HepG2 (cell line): ENCODE results near the gene KDM4B.

Experiments used
- MTA3 ChIP-seq: sonication (generic); formaldehyde crosslinking; IDR thresholded peaks from 2 replicates; pipeline ENCODE4 v1.4.0; 2020; ENCODE audit warnings: missing genetic modification reagents
- NAIF1 ChIP-seq: sonication (generic); formaldehyde crosslinking; IDR thresholded peaks from 2 replicates; pipeline ENCODE4 v1.5.0; 2020; ENCODE audit warnings: mild to moderate bottlenecking, missing genetic modification reagents, borderline replicate concordance
- TBL1XR1 ChIP-seq: fragments of 150-350 bp; IDR thresholded peaks from 2 replicates; pipeline ENCODE4 v1.6.1; 2014; ENCODE audit warnings: borderline replicate concordance, low read length; ENCODE audit not compliant: partially characterized antibody
- ZNF251 ChIP-seq: sonication (generic); formaldehyde crosslinking; IDR thresholded peaks from 2 replicates; pipeline ENCODE4 v1.9.0; 2021; ENCODE audit warnings: mild to moderate bottlenecking, missing genetic modification reagents
- ZNF317 ChIP-seq: sonication (generic); formaldehyde crosslinking; IDR thresholded peaks from 2 replicates; pipeline ENCODE4 v1.5.0; 2020; ENCODE audit warnings: mild to moderate bottlenecking, missing genetic modification reagents
- ZNF672 ChIP-seq: sonication (generic); formaldehyde crosslinking; IDR thresholded peaks from 2 replicates; pipeline ENCODE4 v1.8.1; 2022; ENCODE audit warnings: missing genetic modification reagents
- ZNF768 ChIP-seq: sonication (generic); formaldehyde crosslinking; IDR thresholded peaks from 2 replicates; pipeline ENCODE4 v1.4.0; 2020; ENCODE audit warnings: missing genetic modification reagents
- ZNF792 ChIP-seq: IDR thresholded peaks from 2 replicates; pipeline ENCODE4 v1.6.1; 2016
- ZNF816 ChIP-seq: sonication (generic); formaldehyde crosslinking; IDR thresholded peaks from 2 replicates; pipeline ENCODE4 v1.8.0; 2022; ENCODE audit warnings: missing genetic modification reagents, mild to moderate bottlenecking, borderline replicate concordance
- TF ChIP-seq, protein P1 (sequence below): fragments of 450-650 bp; IDR thresholded peaks from 2 replicates; pipeline ENCODE4 v1.6.1; 2016
- TF ChIP-seq, protein P2 (sequence below): sonication (generic); formaldehyde crosslinking; IDR thresholded peaks from 2 replicates; pipeline ENCODE4 v1.8.1; 2023; ENCODE audit warnings: missing genetic modification reagents, mild to moderate bottlenecking, borderline replicate concordance
- TF ChIP-seq, protein P3 (sequence below): sonication (generic); formaldehyde crosslinking; IDR thresholded peaks from 2 replicates; pipeline ENCODE4 v1.5.0; 2020; ENCODE audit warnings: mild to moderate bottlenecking, missing genetic modification reagents, moderate library complexity
- TF ChIP-seq, protein P4 (sequence below): sonication (generic); formaldehyde crosslinking; IDR thresholded peaks from 2 replicates; pipeline ENCODE4 v1.8.0; 2022; ENCODE audit warnings: missing genetic modification reagents, mild to moderate bottlenecking, borderline replicate concordance
- TF ChIP-seq, protein P5 (sequence below): fragments of 450-650 bp; IDR thresholded peaks from 2 replicates; pipeline ENCODE4 v1.6.1; 2017; ENCODE audit warnings: mild to moderate bottlenecking

DNA sequence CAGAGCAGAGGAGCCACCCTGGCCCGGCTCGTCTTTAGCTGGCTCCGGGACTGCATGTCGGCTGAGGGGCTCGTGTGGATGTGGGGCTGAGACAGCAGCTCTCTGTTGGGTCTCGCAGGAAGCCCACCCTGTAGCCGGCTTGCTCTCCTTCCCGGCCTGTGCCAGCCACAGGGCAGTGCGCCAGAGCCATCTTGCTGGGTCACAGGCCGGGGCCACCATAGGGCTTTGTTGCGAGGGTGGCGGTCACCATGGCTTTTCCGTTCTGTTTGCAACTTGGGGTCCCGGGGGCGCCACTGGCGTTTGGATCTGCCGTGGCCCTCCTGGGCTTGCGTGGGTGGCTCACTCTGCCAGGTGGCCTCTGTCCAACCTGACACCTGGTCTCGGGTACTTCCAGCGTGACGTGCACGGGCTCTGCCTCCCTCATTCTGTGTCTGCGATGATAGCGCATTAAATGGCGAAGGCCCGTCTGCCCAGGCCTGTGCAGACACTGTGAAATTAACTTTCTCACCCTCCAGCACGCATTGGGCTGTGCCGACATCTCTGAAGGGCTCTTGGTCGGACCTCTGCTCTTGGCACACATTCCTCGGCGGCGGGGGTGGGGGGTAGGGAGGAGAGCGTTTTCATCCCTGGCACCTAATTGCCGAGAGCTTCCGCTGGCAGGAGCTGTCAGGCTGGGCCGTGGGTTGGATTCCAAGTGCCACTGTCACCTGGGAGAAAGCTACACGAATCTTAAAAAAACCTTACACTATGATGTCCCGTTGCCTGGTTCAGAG is 95.1 kb downstream of the KDM4B start:
- no peak for TF ChIP-seq MTA3
- TF ChIP-seq, protein P1, sequence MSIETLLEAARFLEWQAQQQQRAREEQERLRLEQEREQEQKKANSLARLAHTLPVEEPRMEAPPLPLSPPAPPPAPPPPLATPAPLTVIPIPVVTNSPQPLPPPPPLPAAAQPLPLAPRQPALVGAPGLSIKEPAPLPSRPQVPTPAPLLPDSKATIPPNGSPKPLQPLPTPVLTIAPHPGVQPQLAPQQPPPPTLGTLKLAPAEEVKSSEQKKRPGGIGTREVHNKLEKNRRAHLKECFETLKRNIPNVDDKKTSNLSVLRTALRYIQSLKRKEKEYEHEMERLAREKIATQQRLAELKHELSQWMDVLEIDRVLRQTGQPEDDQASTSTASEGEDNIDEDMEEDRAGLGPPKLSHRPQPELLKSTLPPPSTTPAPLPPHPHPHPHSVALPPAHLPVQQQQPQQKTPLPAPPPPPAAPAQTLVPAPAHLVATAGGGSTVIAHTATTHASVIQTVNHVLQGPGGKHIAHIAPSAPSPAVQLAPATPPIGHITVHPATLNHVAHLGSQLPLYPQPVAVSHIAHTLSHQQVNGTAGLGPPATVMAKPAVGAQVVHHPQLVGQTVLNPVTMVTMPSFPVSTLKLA = no peak
- TF ChIP-seq ZNF672 (CRISPR knock-in tag) = no peak
- TF ChIP-seq, protein P2, sequence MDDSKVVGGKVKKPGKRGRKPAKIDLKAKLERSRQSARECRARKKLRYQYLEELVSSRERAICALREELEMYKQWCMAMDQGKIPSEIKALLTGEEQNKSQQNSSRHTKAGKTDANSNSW (CRISPR knock-in tag) = no peak
- TF ChIP-seq TBL1XR1 = no peak
- TF ChIP-seq NAIF1 = no peak
- TF ChIP-seq, protein P3, sequence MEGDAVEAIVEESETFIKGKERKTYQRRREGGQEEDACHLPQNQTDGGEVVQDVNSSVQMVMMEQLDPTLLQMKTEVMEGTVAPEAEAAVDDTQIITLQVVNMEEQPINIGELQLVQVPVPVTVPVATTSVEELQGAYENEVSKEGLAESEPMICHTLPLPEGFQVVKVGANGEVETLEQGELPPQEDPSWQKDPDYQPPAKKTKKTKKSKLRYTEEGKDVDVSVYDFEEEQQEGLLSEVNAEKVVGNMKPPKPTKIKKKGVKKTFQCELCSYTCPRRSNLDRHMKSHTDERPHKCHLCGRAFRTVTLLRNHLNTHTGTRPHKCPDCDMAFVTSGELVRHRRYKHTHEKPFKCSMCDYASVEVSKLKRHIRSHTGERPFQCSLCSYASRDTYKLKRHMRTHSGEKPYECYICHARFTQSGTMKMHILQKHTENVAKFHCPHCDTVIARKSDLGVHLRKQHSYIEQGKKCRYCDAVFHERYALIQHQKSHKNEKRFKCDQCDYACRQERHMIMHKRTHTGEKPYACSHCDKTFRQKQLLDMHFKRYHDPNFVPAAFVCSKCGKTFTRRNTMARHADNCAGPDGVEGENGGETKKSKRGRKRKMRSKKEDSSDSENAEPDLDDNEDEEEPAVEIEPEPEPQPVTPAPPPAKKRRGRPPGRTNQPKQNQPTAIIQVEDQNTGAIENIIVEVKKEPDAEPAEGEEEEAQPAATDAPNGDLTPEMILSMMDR (CRISPR knock-in tag) = no peak
- no peak for TF ChIP-seq ZNF251 (CRISPR knock-in tag)
- TF ChIP-seq, protein P4, sequence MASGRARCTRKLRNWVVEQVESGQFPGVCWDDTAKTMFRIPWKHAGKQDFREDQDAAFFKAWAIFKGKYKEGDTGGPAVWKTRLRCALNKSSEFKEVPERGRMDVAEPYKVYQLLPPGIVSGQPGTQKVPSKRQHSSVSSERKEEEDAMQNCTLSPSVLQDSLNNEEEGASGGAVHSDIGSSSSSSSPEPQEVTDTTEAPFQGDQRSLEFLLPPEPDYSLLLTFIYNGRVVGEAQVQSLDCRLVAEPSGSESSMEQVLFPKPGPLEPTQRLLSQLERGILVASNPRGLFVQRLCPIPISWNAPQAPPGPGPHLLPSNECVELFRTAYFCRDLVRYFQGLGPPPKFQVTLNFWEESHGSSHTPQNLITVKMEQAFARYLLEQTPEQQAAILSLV (CRISPR knock-in tag) = no peak
- TF ChIP-seq ZNF317 = no peak
- TF ChIP-seq ZNF768 (CRISPR knock-in tag) = no peak
- no peak for TF ChIP-seq ZNF792
- TF ChIP-seq ZNF816 (CRISPR knock-in tag) = no peak
- TF ChIP-seq, protein P5, sequence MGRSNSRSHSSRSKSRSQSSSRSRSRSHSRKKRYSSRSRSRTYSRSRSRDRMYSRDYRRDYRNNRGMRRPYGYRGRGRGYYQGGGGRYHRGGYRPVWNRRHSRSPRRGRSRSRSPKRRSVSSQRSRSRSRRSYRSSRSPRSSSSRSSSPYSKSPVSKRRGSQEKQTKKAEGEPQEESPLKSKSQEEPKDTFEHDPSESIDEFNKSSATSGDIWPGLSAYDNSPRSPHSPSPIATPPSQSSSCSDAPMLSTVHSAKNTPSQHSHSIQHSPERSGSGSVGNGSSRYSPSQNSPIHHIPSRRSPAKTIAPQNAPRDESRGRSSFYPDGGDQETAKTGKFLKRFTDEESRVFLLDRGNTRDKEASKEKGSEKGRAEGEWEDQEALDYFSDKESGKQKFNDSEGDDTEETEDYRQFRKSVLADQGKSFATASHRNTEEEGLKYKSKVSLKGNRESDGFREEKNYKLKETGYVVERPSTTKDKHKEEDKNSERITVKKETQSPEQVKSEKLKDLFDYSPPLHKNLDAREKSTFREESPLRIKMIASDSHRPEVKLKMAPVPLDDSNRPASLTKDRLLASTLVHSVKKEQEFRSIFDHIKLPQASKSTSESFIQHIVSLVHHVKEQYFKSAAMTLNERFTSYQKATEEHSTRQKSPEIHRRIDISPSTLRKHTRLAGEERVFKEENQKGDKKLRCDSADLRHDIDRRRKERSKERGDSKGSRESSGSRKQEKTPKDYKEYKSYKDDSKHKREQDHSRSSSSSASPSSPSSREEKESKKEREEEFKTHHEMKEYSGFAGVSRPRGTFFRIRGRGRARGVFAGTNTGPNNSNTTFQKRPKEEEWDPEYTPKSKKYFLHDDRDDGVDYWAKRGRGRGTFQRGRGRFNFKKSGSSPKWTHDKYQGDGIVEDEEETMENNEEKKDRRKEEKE = no peak
